Right atrium auricular region (tissue), 2 donors: ENCODE measurements around the gene ATP6V0C. TPM values are rescaled to one million over a fixed set of nuclear protein-coding genes. Genes with fewer than 3 reads are reported as not detected.
"Not testable (repeated sequence)": the region's sequence is repeated elsewhere in the genome, so short reads cannot be mapped to it uniquely, and the experiment has no call there.

Experiments used
- DNase-seq: peaks from one replicate; pipeline ENCODE4 v3.0.0-alpha.2; 2019; ENCODE audit warnings: low spot score
- H3K27ac ChIP-seq, 2 donors: fragments of 200-600 bp; sonication (generic); 1 replicate in 1 of 2; 2 replicates in 1 of 2; pipeline ENCODE4 v1.5.1; 2016 to 2019
- H3K27me3 ChIP-seq, 2 donors: fragments of 200-600 bp; sonication (generic); one replicate each; pipeline versions ENCODE4 v1.5.1 to v1.6.0; 2017 to 2019
- H3K36me3 ChIP-seq: fragments of 200-600 bp; sonication (generic); one replicate; pipeline ENCODE4 v1.5.1; 2016
- H3K4me1 ChIP-seq, 2 donors: fragments of 200-600 bp; sonication (generic); one replicate each; pipeline versions ENCODE4 v1.5.1 to v1.6.0; 2017 to 2019
- H3K4me3 ChIP-seq, 2 donors: fragments of 200-600 bp; sonication (generic); 1 replicate in 1 of 2; 2 replicates in 1 of 2; pipeline ENCODE4 v1.5.1; 2017 to 2019; ENCODE audit warnings: mild to moderate bottlenecking in 1 of 2, moderate library complexity in 1 of 2
- H3K9me3 ChIP-seq, 2 donors: fragments of 200-600 bp; sonication (generic); one replicate each; pipeline ENCODE4 v1.5.1; 2019
- total RNA-seq, 2 donors: library from RNA; depleted of rRNA; stranded (reverse); fragments of >200 nt; gene quantifications; one replicate each; pipeline ENCODE4 v1.1.0, GENCODE V29; 2016
- TF ChIP-seq, protein P1 (sequence below), 2 donors: fragments of 200-600 bp; sonication (generic); IDR thresholded peaks; one replicate each; pipeline ENCODE4 v1.5.1; 2019; ENCODE audit warnings: antibody characterized with exemption in 2 of 2

Gene ATP6V0C
- total RNA-seq, 2 donors from 2014 or later: 63.7 to 107 TPM

DNA sequence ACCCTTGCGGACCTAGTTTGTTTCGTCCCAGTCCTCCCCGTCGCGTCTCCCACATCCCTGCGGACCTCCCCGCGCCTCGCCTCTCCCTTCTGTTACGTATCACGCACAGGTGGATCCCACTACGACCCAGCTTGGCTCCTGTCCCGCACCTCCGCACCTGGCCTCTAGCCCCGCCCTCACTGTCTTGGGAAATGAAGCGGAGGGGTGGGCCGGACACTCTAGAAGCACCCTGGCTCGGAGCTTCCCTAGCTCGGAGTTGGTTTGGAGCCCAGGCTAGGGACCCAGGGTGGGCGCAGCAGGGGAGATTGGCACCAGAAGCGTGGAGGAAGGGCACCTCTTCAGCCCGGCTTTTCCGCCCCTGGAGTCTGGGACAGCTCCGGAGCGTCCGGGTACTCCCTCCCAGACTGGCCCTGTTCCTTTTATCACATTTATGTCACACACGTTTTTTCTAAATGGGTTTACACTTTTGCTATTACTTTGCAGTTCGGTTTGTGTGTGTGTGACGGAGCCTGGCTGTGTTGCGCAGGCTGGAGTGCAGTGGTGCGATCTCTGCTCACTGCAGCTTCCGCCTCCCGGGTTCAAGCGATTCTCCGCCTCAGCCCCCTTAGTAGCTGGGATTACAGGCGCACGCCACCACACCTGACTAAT, 18.9 kb downstream of the ATP6V0C start:
- Histone ChIP-seq H3K4me1 (peaks cover 0 to 27% of the 10 kb centered on the region in 2 donors), H3K4me3 (peak overlapping the region; percentile 65 to 76), H3K36me3 (peaks cover 18% of the 10 kb centered on the region), H3K27me3 (no peaks in the 10 kb centered on the region), H3K9me3 (no peaks in the 10 kb centered on the region), H3K27ac (peak overlapping the region; percentile 95 to 97)
- no peak for DNase-seq
- TF ChIP-seq, protein P1, sequence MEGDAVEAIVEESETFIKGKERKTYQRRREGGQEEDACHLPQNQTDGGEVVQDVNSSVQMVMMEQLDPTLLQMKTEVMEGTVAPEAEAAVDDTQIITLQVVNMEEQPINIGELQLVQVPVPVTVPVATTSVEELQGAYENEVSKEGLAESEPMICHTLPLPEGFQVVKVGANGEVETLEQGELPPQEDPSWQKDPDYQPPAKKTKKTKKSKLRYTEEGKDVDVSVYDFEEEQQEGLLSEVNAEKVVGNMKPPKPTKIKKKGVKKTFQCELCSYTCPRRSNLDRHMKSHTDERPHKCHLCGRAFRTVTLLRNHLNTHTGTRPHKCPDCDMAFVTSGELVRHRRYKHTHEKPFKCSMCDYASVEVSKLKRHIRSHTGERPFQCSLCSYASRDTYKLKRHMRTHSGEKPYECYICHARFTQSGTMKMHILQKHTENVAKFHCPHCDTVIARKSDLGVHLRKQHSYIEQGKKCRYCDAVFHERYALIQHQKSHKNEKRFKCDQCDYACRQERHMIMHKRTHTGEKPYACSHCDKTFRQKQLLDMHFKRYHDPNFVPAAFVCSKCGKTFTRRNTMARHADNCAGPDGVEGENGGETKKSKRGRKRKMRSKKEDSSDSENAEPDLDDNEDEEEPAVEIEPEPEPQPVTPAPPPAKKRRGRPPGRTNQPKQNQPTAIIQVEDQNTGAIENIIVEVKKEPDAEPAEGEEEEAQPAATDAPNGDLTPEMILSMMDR (IDR thresholded peaks at IDR 0.05): no peak

DNA sequence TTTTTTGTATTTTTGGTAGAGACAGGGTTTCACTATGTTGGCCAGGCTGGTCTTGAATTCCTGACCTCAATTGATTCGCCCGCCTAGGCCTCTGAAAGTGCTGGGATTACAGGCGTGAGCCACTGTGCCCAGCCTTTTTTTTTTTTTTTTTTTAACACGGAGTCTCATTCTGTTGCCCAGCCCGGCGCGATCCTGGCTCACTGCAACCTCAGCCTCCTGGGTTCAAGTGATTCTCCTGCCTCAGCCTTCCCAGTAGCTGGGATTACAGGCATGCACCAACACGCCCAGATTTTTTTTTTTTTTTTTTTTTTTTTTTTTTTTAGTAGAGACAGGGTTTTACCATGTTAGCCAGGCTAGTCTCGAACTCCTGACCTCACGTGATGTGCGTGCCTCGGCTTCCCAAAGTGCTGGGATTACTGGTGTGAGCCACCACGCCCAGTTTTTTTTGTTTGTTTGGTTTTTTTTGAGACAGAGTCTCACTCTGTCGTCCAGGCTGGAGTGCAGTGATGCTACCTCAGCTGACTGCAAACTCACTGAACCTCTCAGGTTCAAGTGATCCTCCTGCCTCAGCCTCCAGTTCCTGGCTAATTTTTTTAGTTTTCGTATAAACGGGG, 19.5 kb downstream of the ATP6V0C start:
- not testable (repeated sequence) for H3K27me3 ChIP-seq, H3K9me3 ChIP-seq, DNase-seq
- Histone ChIP-seq H3K4me3 (peak overlapping the region; percentile 65 to 76), H3K4me1 (peaks cover 0 to 27% of the 10 kb centered on the region in 2 donors), H3K36me3 (peaks cover 12% of the 10 kb centered on the region), H3K27ac (peak overlapping the region; percentile 95 to 97)

DNA sequence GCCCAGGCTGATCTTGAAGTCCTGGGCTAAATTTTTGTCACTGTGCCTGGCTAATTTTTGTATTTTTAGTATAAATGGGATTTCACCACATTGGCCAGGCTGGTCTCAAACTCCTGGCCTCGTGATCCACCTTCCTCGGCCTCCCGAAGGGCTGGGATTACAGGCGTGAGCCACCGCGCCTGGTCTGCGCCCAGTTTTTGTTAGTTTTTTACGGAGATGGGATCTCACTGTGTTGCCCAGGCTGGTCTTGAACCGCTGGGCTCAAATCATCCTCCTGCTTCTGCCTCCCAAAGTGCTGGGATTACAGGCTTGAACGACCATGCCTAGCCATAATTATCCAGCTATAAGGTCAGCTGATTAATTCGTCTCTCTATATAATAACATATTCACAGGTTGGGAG, 20.2 kb downstream of the ATP6V0C start:
- Histone ChIP-seq H3K36me3 (peaks cover 6% of the 10 kb centered on the region), H3K4me1 (peaks cover 0 to 32% of the 10 kb centered on the region in 2 donors), H3K4me3 (no peak overlapping the region), H3K9me3 (no peaks in the 10 kb centered on the region), H3K27ac (no peak overlapping the region), H3K27me3 (no peaks in the 10 kb centered on the region)
- no peak for DNase-seq
- TF ChIP-seq, protein P1 (IDR thresholded peaks at IDR 0.05): no peak

DNA sequence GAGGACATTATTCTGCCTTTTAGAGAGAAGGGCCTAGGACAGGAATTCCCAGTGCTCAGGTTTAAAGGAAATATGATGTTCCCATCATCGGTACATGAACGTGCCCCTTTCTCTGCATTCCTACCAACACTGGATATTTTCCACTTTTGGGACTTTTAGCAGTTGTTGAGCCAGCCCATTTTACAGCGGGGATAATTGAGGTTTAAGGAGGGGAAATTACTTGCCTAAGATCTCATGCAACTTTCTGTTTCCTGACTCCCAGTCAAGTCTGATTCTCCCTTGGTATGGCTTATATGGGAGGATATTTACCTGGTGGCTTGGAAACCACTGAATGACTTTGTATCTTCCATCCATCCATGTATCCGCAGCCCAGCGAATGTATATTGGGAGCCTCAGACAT, 20.6 kb downstream of the ATP6V0C start:
- H3K36me3 ChIP-seq, H3K9me3 ChIP-seq, H3K27me3 ChIP-seq, DNase-seq, H3K4me3 ChIP-seq, H3K27ac ChIP-seq: not testable (repeated sequence)
- H3K4me1 ChIP-seq: peaks cover 0 to 36% of the 10 kb centered on the region in 2 donors

DNA sequence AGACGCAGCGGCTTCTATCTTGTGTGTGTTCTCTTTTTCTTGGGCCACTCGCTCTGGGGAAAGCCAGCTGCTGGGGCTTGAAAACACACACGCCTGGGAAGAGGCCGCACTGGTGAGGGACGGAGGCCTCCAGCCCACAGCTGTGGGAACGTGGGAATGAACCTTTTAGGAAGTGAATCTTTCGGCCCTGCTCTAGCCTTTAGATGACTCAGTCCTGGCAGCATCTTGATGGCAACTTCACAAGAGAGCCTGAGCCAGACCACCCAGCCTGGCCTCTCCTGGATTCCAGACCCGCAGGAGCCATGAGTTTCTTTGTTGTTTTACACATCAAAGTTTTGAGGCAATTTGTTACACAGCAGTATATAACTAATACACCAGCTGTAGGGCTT, 21.9 kb downstream of the ATP6V0C start:
- Histone ChIP-seq H3K27ac (peak overlapping the region; percentile 28 to 86), H3K27me3 (no peaks in the 10 kb centered on the region), H3K9me3 (no peaks in the 10 kb centered on the region), H3K4me1 (peaks cover 0 to 49% of the 10 kb centered on the region in 2 donors), H3K36me3 (no peaks in the 10 kb centered on the region), H3K4me3 (no peak overlapping the region)
- no peak for DNase-seq
- TF ChIP-seq, protein P1 (IDR thresholded peaks at IDR 0.05): no peak

DNA sequence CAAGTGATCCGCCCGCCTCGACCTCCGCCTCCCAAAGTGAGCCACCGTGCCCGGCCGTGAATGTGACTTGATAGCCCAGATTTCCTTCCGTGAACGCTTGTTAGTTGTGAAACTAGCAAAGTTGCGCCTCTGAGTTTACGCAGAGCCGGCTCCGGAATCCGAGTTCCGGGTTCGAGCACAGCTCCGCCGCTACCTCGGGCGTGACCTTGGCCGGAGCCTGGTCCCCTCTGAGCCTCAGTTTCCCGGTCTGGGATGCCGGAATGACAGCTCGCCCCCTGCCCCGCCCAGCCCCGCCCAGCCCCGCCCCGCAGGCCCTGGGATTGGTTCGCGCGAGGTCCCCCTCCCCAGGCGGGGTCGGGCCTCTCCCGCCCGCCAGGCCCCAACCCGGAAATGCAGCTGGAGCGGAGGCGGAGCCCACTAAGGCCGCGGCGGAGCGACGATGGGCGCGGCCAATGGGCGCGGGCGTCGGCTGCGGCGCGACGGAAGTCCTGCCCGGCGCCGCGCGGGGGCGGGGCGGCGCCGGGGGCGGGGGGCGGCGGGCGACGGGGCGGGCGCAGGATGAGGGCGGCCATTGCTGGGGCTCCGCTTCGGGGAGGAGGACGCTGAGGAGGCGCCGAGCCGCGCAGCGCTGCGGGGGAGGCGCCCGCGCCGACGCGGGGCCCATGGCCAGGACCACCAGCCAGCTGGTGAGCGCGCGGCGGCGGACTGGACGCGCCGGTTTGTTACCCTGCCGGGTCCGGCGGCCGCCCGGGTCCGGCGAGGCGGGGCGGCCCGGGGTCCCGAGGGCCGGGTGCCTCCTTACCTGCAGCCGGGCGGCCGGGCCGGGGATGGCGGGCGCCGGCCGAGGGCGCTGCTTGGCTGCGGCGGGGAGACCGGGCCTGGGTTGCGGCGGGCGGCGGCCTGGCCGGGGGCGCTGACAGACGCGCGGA, 24.0 kb downstream of the ATP6V0C start, which contains the start of gene PDPK1:
TSS of gene PDPK1 (plus strand) at position 571 of the 929 bp plus-strand sequence. CDS start at position 663, 92 bp downstream.
- Histone ChIP-seq H3K27ac (peak within 1 kb of the TSS; percentile 86), H3K27me3 (no peaks in the 10 kb centered on the region), H3K4me1 (peaks cover 0 to 46% of the 10 kb centered on the region in 2 donors), H3K9me3 (no peaks in the 10 kb centered on the region), H3K4me3 (peak within 1 kb of the TSS; percentile 61 to 65), H3K36me3 (no peaks in the 10 kb centered on the region)
- peak; percentile 90 for DNase-seq
- TF ChIP-seq, protein P1 (IDR thresholded peaks at IDR 0.05): no peak

DNA sequence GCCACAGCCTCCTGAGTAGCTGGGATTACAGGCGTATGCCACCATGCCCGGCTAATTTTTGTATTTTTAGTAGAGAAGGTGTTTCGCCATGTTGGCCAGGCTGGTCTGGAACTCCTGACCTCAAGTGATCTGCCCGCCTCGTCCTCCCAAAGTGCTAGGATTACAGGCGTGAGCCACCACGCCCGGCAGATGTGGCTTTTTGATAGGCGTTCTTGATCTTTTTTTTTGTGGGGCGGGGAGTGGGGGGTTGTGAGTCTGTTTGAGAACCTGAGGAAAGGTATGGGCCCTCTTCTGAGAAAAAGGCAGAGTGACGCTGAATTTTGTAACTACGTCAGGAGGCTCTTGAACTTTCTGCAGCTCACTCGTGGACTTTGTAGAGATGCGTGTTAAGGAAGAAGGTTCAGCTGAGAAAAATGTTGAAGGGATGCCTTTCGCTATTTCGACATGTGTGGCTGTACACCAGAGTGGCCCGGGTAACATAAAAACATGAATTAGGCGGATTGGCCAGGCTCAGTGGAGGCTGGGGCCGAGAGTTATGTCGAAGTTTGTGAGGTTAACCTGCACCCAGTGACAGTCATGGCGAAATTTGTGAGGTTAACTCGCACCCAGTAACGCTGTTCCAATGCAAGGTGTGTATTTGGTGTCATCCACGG, 25.6 kb downstream of the ATP6V0C start:
- H3K36me3 ChIP-seq, DNase-seq, H3K4me3 ChIP-seq, H3K9me3 ChIP-seq, H3K27me3 ChIP-seq, H3K27ac ChIP-seq: not testable (repeated sequence)
- H3K4me1 ChIP-seq: peaks cover 0 to 44% of the 10 kb centered on the region in 2 donors
